ENCODE measurements around the gene TMEM53.

The TMEM53 gene

DNA sequence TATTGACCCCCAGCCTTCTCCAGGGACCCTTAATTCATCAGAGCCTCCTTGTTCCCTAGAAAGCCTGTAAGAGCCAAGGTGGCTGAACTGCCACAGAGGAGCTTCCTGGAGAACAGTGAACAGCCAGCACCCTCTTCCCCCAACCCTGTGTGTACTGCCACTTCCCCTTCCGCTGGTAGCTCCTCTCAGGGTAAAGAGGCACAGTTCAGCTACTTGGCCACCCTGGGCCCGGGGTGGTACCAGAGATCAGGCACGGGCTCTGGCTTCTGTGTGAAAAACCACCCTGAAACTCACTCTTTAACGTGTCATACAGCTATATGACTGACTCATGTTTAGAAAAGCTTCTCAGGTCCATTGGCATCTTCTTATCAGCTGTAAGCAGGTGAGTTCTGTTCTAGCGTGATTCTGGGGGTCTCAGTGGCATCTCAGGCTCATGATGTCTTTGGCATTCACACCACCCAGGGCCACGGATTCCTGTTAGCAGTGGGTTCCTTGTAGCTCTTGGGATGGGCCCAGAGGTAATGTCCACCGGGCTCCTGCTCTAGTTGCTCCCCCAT is 22.6 kb upstream of the TMEM53 start:
- DNase-seq: no peak

DNA sequence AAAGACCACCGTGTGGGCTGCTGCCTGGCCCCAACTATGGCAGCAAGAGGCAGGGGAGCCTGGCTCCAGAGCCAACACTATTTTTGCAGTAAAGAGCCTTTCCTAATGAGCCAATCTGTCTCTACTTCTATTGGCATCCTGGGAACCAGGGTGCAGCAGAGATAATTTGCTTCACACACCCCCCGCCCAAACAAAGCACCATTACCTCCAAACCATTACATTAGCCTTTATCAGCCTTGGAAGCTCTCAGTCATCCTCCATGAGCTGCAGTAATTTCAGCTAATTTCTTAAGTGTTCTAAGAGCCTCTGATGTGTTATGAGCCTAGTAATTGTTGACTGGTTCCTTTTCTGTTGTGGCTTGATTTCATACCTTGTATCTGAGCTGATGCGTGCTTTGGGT is 21.8 kb upstream of the TMEM53 start:
- DNase-seq: no peak

- DNase-seq: no peak
Observed at GRCh38 chr1:44695671-44696070, 21.4 kb upstream of the TMEM53 start.

DNA sequence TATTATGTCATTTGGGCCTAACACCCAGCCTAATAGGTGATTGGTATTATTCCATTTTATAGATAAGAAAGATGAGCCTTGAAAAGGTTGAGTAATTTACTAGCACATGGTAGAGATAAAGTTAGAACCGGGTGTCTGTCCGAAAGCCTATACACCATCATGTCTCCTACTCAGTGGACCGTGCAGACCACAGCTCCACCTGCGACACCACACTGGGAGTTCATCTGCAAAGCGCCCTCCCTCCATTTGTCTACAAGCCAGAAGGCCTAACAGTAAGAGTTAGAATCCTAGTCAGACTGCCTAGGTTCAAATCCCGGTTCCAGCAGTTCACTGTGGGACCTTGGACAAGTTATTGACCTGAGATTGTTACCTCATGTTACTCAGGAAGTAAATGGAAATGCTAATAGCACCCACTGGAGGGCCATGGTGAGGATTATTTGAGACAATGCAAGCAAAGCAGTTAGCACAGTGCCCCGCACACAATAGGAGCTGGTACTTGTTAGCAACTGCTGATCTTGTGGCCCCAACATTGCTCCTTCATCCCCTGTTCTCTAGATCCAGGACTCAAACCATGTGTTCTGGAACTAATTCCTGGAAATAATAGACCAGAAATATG is 20.7 kb upstream of the TMEM53 start:
- DNase-seq: no peak

DNA sequence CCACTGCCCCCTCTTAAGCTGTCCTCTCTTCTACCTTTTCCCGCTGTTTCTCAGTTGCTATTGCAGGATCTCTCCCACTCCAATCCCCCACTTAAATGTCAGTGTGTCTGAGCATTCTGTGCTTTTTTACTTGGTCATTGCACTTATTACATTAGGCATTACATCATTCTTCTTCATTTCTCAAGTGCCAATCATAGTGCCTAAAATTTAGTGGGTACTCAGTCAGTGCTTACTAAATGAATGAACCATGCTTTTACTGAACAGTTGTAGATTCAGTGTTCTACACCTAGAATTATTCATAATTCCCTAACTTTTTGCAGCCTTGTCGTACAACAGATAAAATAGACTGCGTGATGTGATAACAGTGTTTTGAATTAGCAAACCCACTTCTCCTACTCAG is 19.6 kb upstream of the TMEM53 start:
- DNase-seq: no peak

- DNase-seq: no peak
Observed at GRCh38 chr1:44693159-44693558, 18.9 kb upstream of the TMEM53 start.

- DNase-seq: no peak
Observed at GRCh38 chr1:44689447-44689765, 15.1 kb upstream of the TMEM53 start.

- DNase-seq: no peak
Observed at GRCh38 chr1:44688760-44689446, 14.6 kb upstream of the TMEM53 start.

GRCh38 chr1:44685881-44686280 is 11.6 kb upstream of the TMEM53 start:
- no peak for DNase-seq

- no peak for DNase-seq
Observed at GRCh38 chr1:44685218-44685617, 10.9 kb upstream of the TMEM53 start.

DNA sequence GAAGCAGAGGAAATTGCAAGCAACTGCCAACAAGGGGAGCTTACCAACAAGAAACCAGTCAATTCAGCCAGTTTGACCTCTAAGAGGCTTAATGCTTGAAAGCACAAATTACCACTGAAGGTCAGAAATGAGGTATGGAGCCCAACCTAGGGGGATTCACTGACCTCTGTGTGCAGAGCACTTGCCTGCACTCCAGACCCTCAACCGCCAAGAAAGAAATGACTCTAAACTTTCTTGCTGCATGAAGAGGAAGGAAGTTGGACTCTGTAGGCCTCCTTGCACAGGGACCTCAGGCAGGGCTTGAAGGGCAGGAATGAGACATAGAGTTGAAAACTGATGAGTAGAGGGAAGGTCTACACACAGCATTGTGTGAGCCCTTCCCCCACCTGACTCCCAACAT is 10.2 kb upstream of the TMEM53 start:
- no peak for DNase-seq

- no peak for DNase-seq
Observed at GRCh38 chr1:44682883-44683265, 8.6 kb upstream of the TMEM53 start.

DNA sequence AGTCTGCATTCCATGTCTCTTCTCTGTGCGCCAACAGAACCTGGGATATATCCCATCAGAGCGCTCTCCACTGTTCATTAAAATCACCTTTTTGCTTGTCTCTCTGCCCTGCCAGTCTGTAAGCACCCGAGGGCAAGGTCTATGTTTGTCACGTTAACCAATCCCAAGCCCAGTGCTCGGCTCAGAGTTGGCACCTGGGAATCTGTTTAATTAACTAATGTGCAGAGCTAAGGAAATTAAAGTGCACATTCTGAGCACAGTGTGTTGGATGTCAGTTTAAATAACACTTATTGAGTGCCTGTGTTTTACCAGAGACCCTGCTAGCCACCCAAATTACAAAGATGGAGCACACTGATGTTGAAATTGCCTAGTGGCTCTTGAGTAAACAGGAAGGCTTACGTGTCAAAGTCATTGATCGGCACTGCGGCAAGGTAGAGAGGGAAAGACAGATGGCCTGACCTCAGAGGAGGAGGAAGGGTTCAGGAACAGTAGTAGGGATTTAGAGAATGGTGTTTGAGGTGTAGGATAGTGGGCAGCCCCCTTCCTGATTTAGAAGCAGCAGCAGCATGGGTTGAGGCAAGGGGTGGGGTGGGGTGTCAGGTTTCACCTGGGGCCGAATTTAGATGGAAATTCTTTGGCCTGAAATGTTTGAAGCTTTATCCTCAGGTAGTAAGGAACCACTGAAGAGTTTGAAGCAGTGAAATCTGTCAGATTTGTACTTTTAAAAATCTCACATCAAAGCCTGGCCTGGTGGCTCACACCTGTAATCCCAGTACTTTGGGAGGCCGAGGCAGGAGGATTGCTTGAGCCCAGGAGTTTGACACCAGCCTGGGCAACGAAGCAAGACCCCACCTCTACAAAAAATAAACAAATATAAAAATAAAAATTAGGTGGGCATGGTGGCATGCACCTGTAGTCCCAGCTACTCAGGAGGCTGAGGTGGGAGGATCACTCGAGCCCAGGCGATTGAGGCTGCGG is 7.9 kb upstream of the TMEM53 start:
- DNase-seq: no peak

GRCh38 chr1:44679468-44679867 is 5.2 kb upstream of the TMEM53 start:
- no peak for DNase-seq

DNA sequence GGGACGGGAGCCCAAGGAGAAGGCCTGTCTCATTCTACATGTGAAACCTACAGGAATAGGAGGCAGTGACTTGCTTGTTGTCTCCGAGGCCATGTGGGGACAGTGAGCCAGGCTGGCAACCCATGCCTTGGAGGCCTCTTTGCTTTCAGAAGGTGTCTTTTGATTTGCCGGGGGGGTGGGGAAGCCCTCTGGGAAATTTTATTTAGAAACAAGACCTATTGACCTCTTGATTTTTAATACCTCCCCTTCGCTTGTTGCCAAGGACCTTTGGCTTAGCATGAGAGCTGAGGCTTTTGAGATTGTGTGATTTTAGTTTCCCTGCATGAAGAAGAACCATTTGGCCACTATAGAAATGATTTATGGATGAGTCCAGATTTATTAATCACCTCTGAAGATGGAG is 4.3 kb upstream of the TMEM53 start:
- no peak for DNase-seq

GRCh38 chr1:44678120-44678519 is 3.8 kb upstream of the TMEM53 start:
- DNase-seq: no peak

DNA sequence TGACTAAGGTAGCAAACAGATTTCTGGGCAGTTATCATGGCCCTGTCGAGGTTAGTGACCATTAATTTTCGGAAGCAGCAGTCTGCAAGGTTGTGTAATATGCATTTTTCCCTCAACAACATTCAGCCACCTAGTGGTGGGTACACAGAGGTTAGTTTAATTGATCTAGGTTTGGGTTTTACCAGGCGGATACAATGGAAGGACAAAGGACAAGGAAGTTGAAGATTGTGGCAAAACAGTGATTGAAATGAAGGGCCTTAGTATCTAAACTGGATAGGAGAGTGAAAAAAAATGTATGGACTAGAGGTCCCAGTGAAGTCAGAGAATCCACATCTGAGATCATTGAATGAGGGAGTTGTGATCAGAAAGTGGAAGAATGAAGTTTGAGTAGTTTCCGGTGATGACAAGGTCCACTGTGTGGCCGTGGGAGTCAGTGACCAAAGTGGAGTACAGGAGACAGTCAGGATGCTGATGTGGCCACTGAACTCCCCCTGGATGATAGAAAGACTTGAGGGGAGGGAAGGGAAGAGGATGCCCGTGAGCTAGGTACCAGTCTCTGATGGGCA is 3.0 kb upstream of the TMEM53 start:
- DNase-seq: peak; percentile 10

- no peak for DNase-seq
Observed at GRCh38 chr1:44676484-44677200, 2.4 kb upstream of the TMEM53 start.

- no peak for DNase-seq
Observed at GRCh38 chr1:44675186-44675585, 905 bp upstream of the TMEM53 start.

GRCh38 chr1:44673675-44674112 is 587 bp downstream of the TMEM53 start:
- peak; percentile 37 for DNase-seq

GRCh38 chr1:44672961-44673674 is 1.2 kb downstream of the TMEM53 start:
- no peak for DNase-seq
